Measurements from ENCODE around the gene HLF.

Gene HLF

DNA sequence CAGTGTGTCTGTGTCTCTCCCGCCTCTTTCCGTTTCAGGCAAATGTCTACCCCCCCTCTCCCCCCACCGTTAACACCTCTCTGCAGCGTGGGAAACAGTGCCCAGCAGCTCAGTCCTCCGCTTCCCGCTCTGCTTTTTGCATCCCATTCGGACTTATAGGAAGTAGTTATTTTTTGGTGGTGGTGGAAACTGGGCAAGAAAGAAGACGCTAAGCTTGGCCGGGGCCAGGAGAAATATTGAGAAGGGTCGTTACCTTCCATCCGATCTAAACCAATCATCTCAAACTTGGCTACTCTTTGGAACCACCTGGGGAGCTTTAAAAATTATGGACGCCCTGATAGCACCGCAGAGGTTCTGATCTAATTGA, 499 bp upstream of the HLF start:
- TF ChIP-seq, protein P1, sequence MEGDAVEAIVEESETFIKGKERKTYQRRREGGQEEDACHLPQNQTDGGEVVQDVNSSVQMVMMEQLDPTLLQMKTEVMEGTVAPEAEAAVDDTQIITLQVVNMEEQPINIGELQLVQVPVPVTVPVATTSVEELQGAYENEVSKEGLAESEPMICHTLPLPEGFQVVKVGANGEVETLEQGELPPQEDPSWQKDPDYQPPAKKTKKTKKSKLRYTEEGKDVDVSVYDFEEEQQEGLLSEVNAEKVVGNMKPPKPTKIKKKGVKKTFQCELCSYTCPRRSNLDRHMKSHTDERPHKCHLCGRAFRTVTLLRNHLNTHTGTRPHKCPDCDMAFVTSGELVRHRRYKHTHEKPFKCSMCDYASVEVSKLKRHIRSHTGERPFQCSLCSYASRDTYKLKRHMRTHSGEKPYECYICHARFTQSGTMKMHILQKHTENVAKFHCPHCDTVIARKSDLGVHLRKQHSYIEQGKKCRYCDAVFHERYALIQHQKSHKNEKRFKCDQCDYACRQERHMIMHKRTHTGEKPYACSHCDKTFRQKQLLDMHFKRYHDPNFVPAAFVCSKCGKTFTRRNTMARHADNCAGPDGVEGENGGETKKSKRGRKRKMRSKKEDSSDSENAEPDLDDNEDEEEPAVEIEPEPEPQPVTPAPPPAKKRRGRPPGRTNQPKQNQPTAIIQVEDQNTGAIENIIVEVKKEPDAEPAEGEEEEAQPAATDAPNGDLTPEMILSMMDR (conservative IDR thresholded peaks at IDR 0.05; ENCODE audit: low read depth, low read length) = no peak
- no peak for DNase-seq (ENCODE audit: low read depth)
- H3K4me3 ChIP-seq (ENCODE audit: low read depth, low read length) = no peak overlapping the region

DNA sequence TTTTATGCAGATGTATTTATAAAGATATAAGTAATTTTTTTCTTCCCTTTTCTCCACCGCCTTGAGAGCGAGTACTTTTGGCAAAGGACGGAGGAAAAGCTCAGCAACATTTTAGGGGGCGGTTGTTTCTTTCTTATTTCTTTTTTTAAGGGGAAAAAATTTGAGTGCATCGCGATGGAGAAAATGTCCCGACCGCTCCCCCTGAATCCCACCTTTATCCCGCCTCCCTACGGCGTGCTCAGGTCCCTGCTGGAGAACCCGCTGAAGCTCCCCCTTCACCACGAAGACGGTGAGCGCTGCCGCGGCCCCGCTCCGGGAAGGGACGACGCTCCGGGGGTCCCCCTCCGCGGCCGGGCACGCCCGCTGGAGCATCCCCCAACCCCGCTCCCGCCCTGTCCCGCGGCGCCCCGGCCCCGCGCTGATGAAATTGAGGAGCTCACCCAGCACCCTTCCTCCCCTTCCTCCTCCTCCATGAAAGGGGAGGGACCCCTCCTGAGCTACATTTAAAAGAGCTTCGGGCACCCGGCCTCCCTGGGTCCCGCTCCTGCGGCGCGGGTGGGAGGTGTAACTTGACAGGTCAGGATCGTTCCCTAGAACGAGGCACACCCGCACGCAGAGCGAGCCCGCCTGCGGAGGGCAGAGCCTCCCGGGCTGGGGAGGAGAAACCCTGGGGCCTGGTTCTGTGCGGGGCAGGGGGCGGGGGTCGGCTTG, 706 bp downstream of the HLF start:
- TF ChIP-seq, protein P1 (conservative IDR thresholded peaks at IDR 0.05; ENCODE audit: low read depth, low read length) = no peak
- no peak overlapping the region for H3K4me3 ChIP-seq (ENCODE audit: low read depth, low read length)
- DNase-seq (ENCODE audit: low read depth) = no peak

DNA sequence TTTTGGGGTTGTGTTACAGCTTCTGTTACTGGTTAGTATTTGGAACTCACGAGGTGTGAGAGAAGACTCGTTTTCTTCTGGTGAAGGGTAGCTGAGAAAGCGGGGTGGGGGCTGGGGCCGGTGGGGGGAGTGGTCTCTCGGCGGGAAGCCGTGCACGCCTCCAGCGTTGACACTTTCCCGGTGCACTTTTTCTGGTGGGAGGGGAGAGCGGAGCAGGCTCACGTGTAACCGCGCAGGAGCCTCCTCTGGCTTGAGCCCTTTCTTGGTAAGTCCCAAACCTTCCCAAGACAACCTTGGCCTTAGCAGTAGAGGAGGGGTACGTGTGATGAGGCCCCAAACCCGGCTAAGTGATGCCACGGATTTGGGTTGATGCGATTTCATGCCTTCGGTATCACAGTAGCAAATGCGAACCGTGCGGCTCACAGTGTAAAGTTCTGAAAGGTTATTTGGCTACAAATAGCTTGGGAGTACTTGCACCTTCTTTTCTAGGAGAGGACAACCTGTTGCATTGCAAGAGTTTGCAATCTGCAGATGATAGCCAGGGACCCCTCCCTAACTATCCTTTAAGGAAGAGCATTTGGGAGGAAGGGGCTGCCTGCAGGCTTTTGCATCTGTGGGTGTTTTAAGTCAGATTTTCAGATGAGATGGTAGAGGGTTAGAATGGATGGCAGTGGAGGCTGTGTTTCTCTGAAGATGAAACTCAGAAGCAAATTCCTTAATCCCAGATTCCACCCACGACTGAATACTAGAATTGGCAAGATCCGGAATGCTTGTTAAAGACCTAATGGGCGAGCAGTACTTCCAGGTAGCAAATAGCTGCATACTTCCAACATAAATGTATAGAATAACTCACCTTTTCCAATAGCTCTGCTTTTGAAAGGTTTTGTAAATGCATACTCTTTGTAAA, 1.5 kb downstream of the HLF start:
- H3K4me3 ChIP-seq (ENCODE audit: low read depth, low read length) = no peak overlapping the region
- DNase-seq (ENCODE audit: low read depth) = no peak
- TF ChIP-seq, protein P1 (conservative IDR thresholded peaks at IDR 0.05; ENCODE audit: low read depth, low read length) = no peak

DNA sequence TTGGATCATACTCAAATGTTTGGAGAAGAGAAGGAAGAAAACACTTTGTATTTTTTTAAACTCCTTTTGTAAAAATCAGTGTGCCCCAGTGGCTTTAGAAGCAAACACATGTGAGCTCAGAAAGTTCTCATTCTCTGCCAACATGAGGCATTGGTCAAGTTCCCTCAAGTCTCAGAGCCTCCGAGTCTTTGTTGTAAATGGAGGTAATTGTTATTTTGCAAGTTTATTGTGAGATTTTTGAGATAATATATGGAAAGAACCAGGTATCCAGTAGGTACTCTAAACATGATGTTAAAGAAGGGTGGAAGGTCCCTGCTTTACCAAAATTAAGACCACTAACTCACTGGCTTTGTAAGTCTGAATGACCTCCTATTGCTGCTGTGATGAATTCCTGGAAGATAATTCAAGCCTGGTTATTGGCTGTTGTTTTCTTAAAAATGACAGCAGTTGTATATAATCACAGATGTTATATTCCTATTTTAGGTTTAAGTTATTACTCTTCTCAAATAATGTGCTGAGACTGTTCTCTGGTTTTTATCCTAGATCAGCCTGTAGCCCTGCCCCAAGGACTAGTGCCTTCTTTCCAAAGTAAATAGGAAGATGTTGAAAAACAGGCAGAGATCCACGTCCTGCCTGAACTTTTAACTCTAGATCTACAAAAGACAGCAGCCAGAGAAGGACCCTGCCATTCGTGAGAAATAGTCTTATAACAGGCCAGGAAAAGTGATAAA, 2.4 kb downstream of the HLF start:
- TF ChIP-seq, protein P1 (conservative IDR thresholded peaks at IDR 0.05; ENCODE audit: low read depth, low read length) = no peak
- no peak for DNase-seq (ENCODE audit: low read depth)

DNA sequence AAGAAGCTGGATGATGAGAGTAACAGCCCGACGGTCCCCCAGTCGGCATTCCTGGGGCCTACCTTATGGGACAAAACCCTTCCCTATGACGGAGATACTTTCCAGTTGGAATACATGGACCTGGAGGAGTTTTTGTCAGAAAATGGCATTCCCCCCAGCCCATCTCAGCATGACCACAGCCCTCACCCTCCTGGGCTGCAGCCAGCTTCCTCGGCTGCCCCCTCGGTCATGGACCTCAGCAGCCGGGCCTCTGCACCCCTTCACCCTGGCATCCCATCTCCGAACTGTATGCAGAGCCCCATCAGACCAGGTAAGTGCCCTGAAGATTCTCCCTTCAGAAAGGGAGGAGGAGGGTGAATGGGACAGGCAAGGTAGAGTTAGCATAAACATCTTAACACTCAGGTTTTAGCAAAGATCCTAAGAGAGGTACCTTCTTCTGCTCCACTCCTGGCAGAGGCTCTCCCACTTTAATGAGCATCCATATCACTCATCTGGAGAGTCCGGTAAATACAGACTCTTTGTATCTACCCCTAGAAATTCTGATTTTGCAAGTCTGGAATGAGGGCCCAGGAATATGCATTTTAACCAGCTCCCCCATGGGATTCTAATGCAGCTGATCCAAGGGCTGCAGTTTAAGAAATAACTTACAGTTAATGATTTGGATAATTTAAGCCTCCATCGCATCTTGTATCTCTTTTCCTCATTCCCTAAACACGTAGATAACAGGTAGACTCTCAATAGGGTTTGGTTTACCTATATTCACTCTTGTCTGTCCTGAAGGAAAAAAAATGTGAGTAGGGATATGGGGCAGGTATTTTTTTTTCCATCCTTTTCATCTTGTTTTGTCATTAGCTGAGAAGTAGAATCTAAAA, 3.3 kb downstream of the HLF start:
- DNase-seq (ENCODE audit: low read depth) = no peak
- H3K4me3 ChIP-seq (ENCODE audit: low read depth, low read length) = no peak overlapping the region
- TF ChIP-seq, protein P1 (conservative IDR thresholded peaks at IDR 0.05; ENCODE audit: low read depth, low read length) = no peak

More for the DNA sequence above, 2.4 kb downstream of the HLF start:
- no peak overlapping the region for H3K4me3 ChIP-seq (ENCODE audit: low read depth, low read length)

Data from choroid plexus epithelial cell (primary cell).